PC-3 (cell line): Measurements from ENCODE around the gene JARID2. TPM values are rescaled to one million over a fixed set of nuclear protein-coding genes. Genes with fewer than 3 reads are reported as not detected.

Experiments
- ATAC-seq: fragments of 200-7000 bp; cut with Tn5 transposase; 2 replicates; pipeline ENCODE4 v1.9.1; 2020; ENCODE audit warnings: mild to moderate bottlenecking, moderate library complexity
- BruUV-seq: library from RNA; stranded (reverse); fragments of 400-500 nt; replicated peaks from 2 replicates; lab custom pipeline; 2021; lab: Mats Ljungman, UMichigan
- CTCF ChIA-PET: fragments of 300-600 bp; sonication (Branson Sonifier 250); formaldehyde crosslinking; loops from one replicate; lab custom pipeline; 2022; ENCODE audit warnings: antibody characterized with exemption; lab: Charles Lee
- POLR2A ChIA-PET: fragments of 300-600 bp; sonication (Branson Sonifier 250); formaldehyde crosslinking; loops from one replicate; lab custom pipeline; 2022; ENCODE audit warnings: antibody characterized with exemption; ENCODE audit not compliant: unreplicated experiment; lab: Charles Lee
- DNase-seq: peaks from one replicate; pipeline ENCODE4 v3.0.0-alpha.2; 2015
- H2AFZ ChIP-seq: fragments of 300-600 bp; sonication (generic); 2 replicates; pipeline ENCODE4 v1.6.0; 2016; ENCODE audit warnings: antibody characterized with exemption, low read length
- H3F3A ChIP-seq: fragments of 300-600 bp; sonication (generic); one replicate; pipeline ENCODE4 v1.6.0; 2017; ENCODE audit warnings: antibody characterized with exemption, low read length, control low read depth, mild to moderate bottlenecking; ENCODE audit not compliant: unreplicated experiment
- H3K27ac ChIP-seq: fragments of 300-600 bp; sonication (generic); 2 replicates; pipeline ENCODE4 v1.5.1; 2016; ENCODE audit warnings: mild to moderate bottlenecking, low read length
- H3K27me3 ChIP-seq: fragments of 300-600 bp; sonication (generic); 2 replicates; pipeline ENCODE4 v1.6.1; 2016; ENCODE audit warnings: low read length, mixed read lengths
- H3K36me3 ChIP-seq: fragments of 300-600 bp; sonication (generic); 2 replicates; pipeline ENCODE4 v1.6.1; 2016; ENCODE audit warnings: low read depth, mixed run types, low read length, mixed read lengths
- H3K4me1 ChIP-seq: fragments of 300-600 bp; sonication (generic); 2 replicates; pipeline ENCODE4 v1.5.1; 2016; ENCODE audit warnings: low read length; ENCODE audit not compliant: insufficient read depth
- H3K4me2 ChIP-seq: fragments of 300-600 bp; sonication (generic); 2 replicates; pipeline ENCODE4 v1.6.0; 2016; ENCODE audit warnings: low read length
- H3K4me3 ChIP-seq: fragments of 300-600 bp; sonication (generic); 2 replicates; pipeline ENCODE4 v1.5.1; 2016; ENCODE audit warnings: mild to moderate bottlenecking, low read length, mixed read lengths
- H3K79me2 ChIP-seq: fragments of 300-600 bp; sonication (generic); 2 replicates; pipeline ENCODE4 v1.6.1; 2017; ENCODE audit warnings: low read length, mixed read lengths
- H3K9ac ChIP-seq: fragments of 300-600 bp; sonication (generic); 2 replicates; pipeline ENCODE4 v1.6.0; 2016; ENCODE audit warnings: mild to moderate bottlenecking, low read length
- H3K9me2 ChIP-seq: fragments of 300-600 bp; sonication (generic); replicated peaks from 2 replicates; pipeline ENCODE4 v1.6.1; 2016; ENCODE audit warnings: mixed run types, low read length, mixed read lengths
- H3K9me3 ChIP-seq: fragments of 300-600 bp; sonication (generic); 2 replicates; pipeline ENCODE4 v1.6.1; 2016; ENCODE audit warnings: low read length, mixed read lengths
- H4K20me1 ChIP-seq: fragments of 300-600 bp; sonication (generic); 2 replicates; pipeline ENCODE4 v1.6.1; 2016; ENCODE audit warnings: low read length, mixed read lengths
- CTCF ChIP-seq: fragments of 300-600 bp; sonication (generic); conservative IDR thresholded peaks from 2 replicates; pipeline ENCODE4 v1.5.1; 2017; ENCODE audit warnings: antibody characterized with exemption, low read depth, mild to moderate bottlenecking, low read length
- EZH2 ChIP-seq: fragments of 300-600 bp; sonication (generic); IDR thresholded peaks from one replicate; pipeline ENCODE4 v1.6.1; 2017; ENCODE audit warnings: antibody characterized with exemption, mild to moderate bottlenecking, low read length; ENCODE audit not compliant: unreplicated experiment
- EZH2phosphoT487 ChIP-seq: fragments of 300-600 bp; sonication (generic); IDR thresholded peaks from 2 replicates; pipeline ENCODE4 v1.6.1; 2018; ENCODE audit warnings: mild to moderate bottlenecking, antibody characterized with exemption, low read length, borderline replicate concordance
- intact Hi-C: fragments of 100-400 bp; cut with micrococcal nuclease; formaldehyde crosslinking; loops from 2 replicates; pipeline ENCODE4 v1.9.0; 2023
- total RNA-seq: library from RNA; depleted of rRNA; stranded (reverse); fragments of >200 nt; gene quantifications from 2 replicates; pipeline ENCODE4 v1.2.3, GENCODE V29; 2014

Gene JARID2
- total RNA-seq, 1 experiment from 2014 or later = 11.0 TPM

GRCh38 chr6:15385521-15385920 lies 139.7 kb downstream of the JARID2 start:
- peaks cover 89% of the 10 kb centered on the region for H3K79me2 ChIP-seq
- no peaks in the 10 kb centered on the region for H3K9me2 ChIP-seq
- no peaks in the 10 kb centered on the region for H4K20me1 ChIP-seq
- H3K36me3 ChIP-seq = no peaks in the 10 kb centered on the region
- H3K4me1 ChIP-seq = no peaks in the 10 kb centered on the region
- no peak overlapping the region for H3K4me2 ChIP-seq
- H3F3A ChIP-seq = no peaks in the 10 kb centered on the region
- POLR2A ChIA-PET = no interaction called here
- CTCF ChIA-PET = no interaction called here
- no peak overlapping the region for H3K4me3 ChIP-seq
- no peak for TF ChIP-seq EZH2
- no peak for TF ChIP-seq EZH2phosphoT487
- TF ChIP-seq CTCF = no peak
- no peak overlapping the region for H3K27ac ChIP-seq
- no peak for DNase-seq
- H3K9ac ChIP-seq = no peak overlapping the region
- no peaks in the 10 kb centered on the region for H3K27me3 ChIP-seq
- no peak for ATAC-seq
- BruUV-seq = no TSS peak
- H2AFZ ChIP-seq = no peak overlapping the region
- H3K9me3 ChIP-seq = no peaks in the 10 kb centered on the region
- intact Hi-C loops = no loop called here

GRCh38 chr6:15386110-15386755 lies 140.4 kb downstream of the JARID2 start:
- Histone ChIP-seq H3K4me2 (no peak overlapping the region), H3F3A (no peaks in the 10 kb centered on the region), H3K9me2 (no peaks in the 10 kb centered on the region), H3K27ac (no peak overlapping the region), H3K36me3 (no peaks in the 10 kb centered on the region), H3K4me3 (no peak overlapping the region), H4K20me1 (no peaks in the 10 kb centered on the region), H3K79me2 (peaks cover 94% of the 10 kb centered on the region), H3K9ac (no peak overlapping the region), H2AFZ (no peak overlapping the region), H3K27me3 (no peaks in the 10 kb centered on the region), H3K4me1 (no peaks in the 10 kb centered on the region; the same call in 1 of the 2 replicates), H3K9me3 (no peaks in the 10 kb centered on the region)
- intact Hi-C loops = no loop called here
- no TSS peak for BruUV-seq
- ATAC-seq = no peak
- TF ChIP-seq EZH2phosphoT487 = no peak
- ChIA-PET POLR2A (no interaction called here), CTCF (no interaction called here)
- no peak for DNase-seq

- H2AFZ ChIP-seq = no peak overlapping the region
- H3K36me3 ChIP-seq = no peaks in the 10 kb centered on the region
- H3K4me1 ChIP-seq = no peaks in the 10 kb centered on the region; the same call in 1 of the 2 replicates
- H3K4me3 ChIP-seq = no peak overlapping the region
- no peak overlapping the region for H3K4me2 ChIP-seq
- CTCF ChIA-PET = no interaction called here
- H3K9ac ChIP-seq = no peak overlapping the region
- H3K9me3 ChIP-seq = no peaks in the 10 kb centered on the region
- no peaks in the 10 kb centered on the region for H4K20me1 ChIP-seq
- POLR2A ChIA-PET = no interaction called here
- H3K27me3 ChIP-seq = no peaks in the 10 kb centered on the region
- no peaks in the 10 kb centered on the region for H3F3A ChIP-seq
- no peak for ATAC-seq
- H3K27ac ChIP-seq = no peak overlapping the region
- DNase-seq = no peak
- H3K79me2 ChIP-seq = peaks cover 94% of the 10 kb centered on the region
- TF ChIP-seq EZH2 (no peak), EZH2phosphoT487 (no peak), CTCF (no peak)
- intact Hi-C loops = no loop called here
- H3K9me2 ChIP-seq = no peaks in the 10 kb centered on the region
- BruUV-seq = no TSS peak
Measured at GRCh38 chr6:15386756-15387112, 140.9 kb downstream of the JARID2 start.
